Measurements from ENCODE around the gene AADAC.

DNA sequence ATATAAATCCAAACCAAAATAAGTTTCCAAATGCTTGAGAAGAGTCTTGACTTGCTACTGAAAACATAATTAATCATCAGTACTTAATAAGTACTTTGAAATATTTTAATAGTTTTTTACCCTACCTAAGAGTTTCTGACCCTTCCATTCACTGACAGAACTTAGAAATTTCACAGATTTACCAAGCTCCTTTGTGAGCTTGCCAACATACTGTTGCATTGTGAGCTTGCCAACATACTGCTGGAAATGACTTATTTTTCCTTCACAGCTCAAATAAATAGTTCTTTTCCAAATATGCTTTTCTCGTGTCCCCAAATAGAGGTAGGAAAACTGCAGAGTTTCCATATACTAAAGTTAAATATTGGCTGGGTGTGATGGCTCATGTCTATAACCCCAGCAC lies 9.6 kb upstream of the AADAC start:
- TF ChIP-seq, protein P1, sequence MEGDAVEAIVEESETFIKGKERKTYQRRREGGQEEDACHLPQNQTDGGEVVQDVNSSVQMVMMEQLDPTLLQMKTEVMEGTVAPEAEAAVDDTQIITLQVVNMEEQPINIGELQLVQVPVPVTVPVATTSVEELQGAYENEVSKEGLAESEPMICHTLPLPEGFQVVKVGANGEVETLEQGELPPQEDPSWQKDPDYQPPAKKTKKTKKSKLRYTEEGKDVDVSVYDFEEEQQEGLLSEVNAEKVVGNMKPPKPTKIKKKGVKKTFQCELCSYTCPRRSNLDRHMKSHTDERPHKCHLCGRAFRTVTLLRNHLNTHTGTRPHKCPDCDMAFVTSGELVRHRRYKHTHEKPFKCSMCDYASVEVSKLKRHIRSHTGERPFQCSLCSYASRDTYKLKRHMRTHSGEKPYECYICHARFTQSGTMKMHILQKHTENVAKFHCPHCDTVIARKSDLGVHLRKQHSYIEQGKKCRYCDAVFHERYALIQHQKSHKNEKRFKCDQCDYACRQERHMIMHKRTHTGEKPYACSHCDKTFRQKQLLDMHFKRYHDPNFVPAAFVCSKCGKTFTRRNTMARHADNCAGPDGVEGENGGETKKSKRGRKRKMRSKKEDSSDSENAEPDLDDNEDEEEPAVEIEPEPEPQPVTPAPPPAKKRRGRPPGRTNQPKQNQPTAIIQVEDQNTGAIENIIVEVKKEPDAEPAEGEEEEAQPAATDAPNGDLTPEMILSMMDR (IDR thresholded peaks at IDR 0.05): no peak
- no peak for TF ChIP-seq POLR2A (IDR thresholded peaks at IDR 0.05)

Data from heart left ventricle (tissue), 13 donors.